HG03457 (cell line): Measurements from ENCODE around the gene HBG1.
"Not testable (repeated sequence)": the region's sequence is repeated elsewhere in the genome, so short reads cannot be mapped to it uniquely, and the experiment has no call there.

ENCODE experiments used
- ATAC-seq: cut with Tn5 transposase; IDR thresholded peaks from one replicate; pipeline ENCODE4 v1.9.1; 2021; ENCODE audit warnings: moderate number of reproducible peaks; ENCODE audit not compliant: unreplicated experiment

Gene HBG1

DNA sequence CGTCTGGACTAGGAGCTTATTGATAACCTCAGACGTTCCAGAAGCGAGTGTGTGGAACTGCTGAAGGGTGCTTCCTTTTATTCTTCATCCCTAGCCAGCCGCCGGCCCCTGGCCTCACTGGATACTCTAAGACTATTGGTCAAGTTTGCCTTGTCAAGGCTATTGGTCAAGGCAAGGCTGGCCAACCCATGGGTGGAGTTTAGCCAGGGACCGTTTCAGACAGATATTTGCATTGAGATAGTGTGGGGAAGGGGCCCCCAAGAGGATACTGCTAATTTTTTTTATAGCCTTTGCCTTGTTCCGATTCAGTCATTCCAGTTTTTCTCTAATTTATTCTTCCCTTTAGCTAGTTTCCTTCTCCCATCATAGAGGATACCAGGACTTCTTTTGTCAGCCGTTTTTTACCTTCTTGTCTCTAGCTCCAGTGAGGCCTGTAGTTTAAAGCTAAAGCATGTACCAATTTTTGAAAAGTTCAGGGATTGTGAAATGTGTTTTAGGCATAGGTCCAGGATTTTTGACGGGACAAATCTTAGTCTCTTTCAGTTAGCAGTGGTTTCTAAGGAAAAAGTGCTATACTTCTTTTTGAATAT is at the start of gene HBG1:
TSS of gene HBG1 (minus strand) at position 51 of the 590 bp plus-strand sequence. CDS start 53 bp downstream, outside the sequence.
- not testable (repeated sequence) for ATAC-seq

GRCh38 chr11:5298451-5298850 is 48.8 kb upstream of the HBG1 start:
- no peak for ATAC-seq

- ATAC-seq = no peak
These were observed 48.2 kb upstream of the HBG1 start for GRCh38 chr11:5297721-5298323.

GRCh38 chr11:5294342-5294995 is 44.8 kb upstream of the HBG1 start:
- ATAC-seq = not testable (repeated sequence)

DNA sequence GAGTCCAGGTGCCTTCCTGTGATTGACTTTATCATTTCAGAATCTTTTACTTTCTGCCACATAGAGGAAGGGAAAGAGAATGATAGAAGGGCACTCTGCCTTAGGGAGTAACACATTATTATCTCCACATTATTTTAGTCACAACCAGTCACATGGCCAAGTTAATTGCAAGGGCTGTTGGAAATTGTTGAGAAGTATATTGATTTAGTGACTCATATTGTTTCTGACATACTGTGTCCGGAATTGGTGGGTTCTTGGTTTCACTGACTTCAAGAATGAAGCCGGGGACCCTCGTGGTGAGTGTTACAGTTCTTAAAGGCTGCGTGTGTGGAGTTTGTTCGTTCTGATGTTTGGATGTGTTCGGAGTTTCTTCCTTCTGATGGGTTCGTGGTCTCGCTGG is 43.4 kb upstream of the HBG1 start:
- no peak for ATAC-seq

DNA sequence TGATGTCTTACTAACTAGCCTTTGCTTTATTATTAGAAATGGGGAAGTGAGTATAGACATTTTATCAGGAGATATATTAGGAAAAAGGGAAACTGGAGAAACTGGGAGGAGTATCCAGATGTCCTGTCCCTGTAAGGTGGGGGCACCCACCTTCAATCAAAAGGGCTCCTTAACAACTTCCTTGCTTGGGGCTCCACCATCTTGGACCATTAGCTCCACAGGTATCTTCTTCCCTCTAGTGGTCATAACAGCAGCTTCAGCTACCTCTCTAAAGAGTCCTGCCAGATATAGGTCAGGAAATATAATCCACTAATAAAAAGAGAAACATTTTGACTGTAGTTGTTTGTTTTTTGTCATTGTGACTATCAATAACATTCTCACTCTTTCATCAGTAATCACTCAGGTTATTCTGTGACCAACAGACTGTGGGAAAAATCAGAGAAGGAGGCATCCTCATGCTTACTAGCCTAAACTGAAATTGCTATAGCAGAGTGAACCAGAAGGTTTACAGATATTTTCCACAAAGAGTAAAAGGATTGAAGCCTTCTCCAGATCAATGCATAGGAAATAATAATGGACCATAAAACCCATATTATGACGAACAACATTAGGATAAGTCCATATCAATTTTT is 41.7 kb upstream of the HBG1 start:
- peak; percentile 76 for ATAC-seq

DNA sequence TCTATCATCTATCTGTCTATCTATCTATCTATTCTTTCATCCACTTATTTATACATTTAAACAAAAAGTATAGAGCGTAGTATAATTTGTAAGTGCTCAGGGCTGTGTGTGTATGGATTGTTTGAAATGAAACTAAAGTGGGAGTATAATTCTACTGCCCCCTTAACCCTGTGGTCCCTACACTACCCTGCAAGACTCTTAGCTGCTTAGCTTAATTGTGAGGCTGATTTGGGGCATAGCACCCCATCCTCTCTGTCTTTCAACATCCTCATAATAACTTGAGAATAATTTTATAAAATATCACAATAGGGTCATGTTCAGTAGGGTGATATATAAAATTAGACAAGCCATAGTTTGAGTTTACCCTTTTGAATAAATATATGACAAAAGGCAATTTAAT is 40.4 kb upstream of the HBG1 start:
- ATAC-seq = no peak

GRCh38 chr11:5289696-5290095 is 40.0 kb upstream of the HBG1 start:
- no peak for ATAC-seq

GRCh38 chr11:5288906-5289550 is 39.4 kb upstream of the HBG1 start:
- no peak for ATAC-seq

DNA sequence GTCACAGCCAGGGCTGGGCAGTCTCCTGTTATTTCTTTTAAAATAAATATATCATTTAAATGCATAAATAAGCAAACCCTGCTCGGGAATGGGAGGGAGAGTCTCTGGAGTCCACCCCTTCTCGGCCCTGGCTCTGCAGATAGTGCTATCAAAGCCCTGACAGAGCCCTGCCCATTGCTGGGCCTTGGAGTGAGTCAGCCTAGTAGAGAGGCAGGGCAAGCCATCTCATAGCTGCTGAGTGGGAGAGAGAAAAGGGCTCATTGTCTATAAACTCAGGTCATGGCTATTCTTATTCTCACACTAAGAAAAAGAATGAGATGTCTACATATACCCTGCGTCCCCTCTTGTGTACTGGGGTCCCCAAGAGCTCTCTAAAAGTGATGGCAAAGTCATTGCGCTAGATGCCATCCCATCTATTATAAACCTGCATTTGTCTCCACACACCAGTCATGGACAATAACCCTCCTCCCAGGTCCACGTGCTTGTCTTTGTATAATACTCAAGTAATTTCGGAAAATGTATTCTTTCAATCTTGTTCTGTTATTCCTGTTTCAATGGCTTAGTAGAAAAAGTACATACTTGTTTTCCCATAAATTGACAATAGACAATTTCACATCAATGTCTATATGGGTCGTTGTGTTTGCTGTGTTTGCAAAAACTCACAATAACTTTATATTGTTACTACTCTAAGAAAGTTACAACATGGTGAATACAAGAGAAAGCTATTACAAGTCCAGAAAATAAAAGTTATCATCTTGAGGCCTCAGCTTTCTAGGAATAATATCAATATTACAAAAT is 38.6 kb upstream of the HBG1 start:
- ATAC-seq = no peak

DNA sequence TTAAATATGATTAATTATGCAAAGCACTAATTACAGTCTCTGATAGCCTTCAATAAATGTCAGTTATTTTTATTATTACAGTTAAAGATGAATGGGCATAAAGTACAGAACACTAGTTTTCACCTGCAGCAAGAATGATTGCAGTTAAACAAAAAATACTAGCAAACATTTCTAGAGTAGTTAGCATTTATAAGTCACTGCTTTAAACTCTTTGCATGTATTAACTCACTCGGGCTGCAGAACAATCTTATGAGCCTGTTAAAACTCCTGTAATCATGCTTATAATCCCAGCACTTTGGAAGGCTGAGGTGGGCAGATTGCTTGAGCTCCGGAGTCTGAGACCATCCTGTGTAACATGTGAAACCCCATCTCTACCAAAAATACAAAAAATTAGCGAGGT is 37.2 kb upstream of the HBG1 start:
- ATAC-seq = no peak

DNA sequence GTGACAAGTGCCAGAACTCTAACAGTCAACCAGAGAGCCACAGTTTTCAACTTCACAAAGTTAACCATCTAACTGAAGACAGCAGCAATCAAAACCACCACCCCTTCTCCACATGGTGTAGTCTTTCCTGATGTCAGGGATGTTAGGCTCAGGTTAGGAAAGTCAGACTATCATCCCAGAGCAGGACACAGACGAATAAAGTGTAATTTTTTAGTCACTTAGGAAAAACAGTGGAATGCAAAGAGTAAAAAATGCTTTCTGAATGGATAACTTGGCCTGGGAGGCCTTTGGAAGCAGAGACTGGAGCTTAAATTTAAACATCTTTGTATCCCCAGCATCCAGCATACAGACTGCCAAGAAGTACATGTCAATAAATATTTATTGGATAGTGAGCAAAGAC is 36.7 kb upstream of the HBG1 start:
- no peak for ATAC-seq

- ATAC-seq = no peak
These were observed 36.2 kb upstream of the HBG1 start for GRCh38 chr11:5285703-5286340.

- ATAC-seq = no peak
These were observed 35.0 kb upstream of the HBG1 start for GRCh38 chr11:5284637-5285036.

DNA sequence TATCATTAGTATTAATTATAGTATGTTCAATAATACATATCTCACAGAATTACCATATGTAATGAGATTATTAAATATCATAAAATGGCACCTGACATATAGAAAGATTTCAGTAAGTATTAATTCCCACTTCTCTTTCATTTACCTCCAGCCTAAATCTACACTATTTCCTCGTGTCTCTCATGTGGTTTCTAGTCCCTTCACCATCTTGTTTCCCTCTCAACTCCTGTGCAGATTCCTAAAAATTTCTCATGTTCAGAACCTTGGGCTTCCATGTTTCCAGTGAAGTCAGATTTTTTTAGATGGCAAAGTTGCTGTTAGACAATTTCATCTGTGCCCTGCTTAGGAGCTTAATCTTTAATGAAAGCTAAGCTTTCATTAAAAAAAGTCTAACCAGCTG is 34.2 kb upstream of the HBG1 start:
- ATAC-seq = no peak

DNA sequence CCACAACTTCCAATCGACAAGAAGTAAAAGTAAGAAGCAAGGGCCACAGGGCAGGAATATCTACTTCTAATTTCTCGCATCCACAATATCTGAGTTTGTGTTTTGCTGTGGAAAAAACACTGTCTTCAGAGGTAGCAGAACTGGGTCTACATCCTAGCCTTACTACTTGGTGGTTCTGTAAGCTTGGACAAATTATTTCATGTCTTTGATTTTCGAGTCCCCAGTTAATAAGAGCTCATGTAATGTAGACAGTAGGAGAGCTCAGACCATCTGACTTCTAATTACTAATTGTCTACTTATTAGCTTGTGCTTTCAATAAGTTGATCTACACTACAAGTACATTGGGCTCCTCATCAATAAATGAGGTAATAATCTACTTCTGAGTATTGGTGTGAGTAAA is 33.4 kb upstream of the HBG1 start:
- no peak for ATAC-seq

DNA sequence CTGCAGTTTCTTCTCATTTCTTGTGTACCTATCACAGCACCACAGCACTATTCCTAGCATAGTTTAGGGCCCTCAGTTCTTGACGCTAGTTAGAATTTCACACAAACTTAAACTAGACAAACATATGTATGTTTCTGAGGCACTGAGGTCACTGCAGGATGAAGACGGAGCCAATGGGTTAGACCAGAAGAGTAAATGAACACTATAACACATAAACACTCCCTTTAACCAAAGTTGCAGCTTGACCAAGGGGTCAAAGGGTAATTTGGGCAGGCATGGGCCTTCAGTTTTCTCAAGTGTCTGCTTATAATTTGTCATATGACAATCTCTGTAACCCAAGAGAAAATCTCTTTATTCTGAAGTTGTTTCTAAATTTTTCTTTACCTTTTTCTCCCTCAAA is 33.0 kb upstream of the HBG1 start:
- ATAC-seq = no peak

- no peak for ATAC-seq
These were observed 31.9 kb upstream of the HBG1 start for GRCh38 chr11:5281596-5281995.

- peak; percentile 90 for ATAC-seq
These were observed 31.0 kb upstream of the HBG1 start for GRCh38 chr11:5280582-5281102.

- no peak for ATAC-seq
These were observed 29.9 kb upstream of the HBG1 start for GRCh38 chr11:5279471-5280090.
